ENCODE measurements around the gene ULBP2.
"Not testable (repeated sequence)": the region's sequence is repeated elsewhere in the genome, so short reads cannot be mapped to it uniquely, and the experiment has no call there.

The ULBP2 gene

GRCh38 chr6:149951626-149952025 lies 9.8 kb downstream of the ULBP2 start:
- DNase-seq (ENCODE audit: low spot score): no peak

- DNase-seq (ENCODE audit: low spot score): not testable (repeated sequence)
Observed at GRCh38 chr6:149953390-149953789, 11.6 kb downstream of the ULBP2 start.

- not testable (repeated sequence) for DNase-seq (ENCODE audit: low spot score)
Observed at GRCh38 chr6:149953934-149954327, 12.1 kb downstream of the ULBP2 start.

GRCh38 chr6:149954328-149954983 lies 12.6 kb downstream of the ULBP2 start:
- not testable (repeated sequence) for DNase-seq (ENCODE audit: low spot score)

- DNase-seq (ENCODE audit: low spot score): not testable (repeated sequence)
Observed at GRCh38 chr6:149954984-149955653, 13.3 kb downstream of the ULBP2 start.

GRCh38 chr6:149955654-149956317 lies 14.0 kb downstream of the ULBP2 start:
- DNase-seq (ENCODE audit: low spot score): not testable (repeated sequence)

GRCh38 chr6:149958124-149958523 lies 16.3 kb downstream of the ULBP2 start:
- DNase-seq (ENCODE audit: low spot score): not testable (repeated sequence)

GRCh38 chr6:149959806-149960205 lies 18.0 kb downstream of the ULBP2 start:
- DNase-seq (ENCODE audit: low spot score): not testable (repeated sequence)

- DNase-seq (ENCODE audit: low spot score): no peak
Observed at GRCh38 chr6:149960488-149960887, 18.7 kb downstream of the ULBP2 start.

- no peak for DNase-seq (ENCODE audit: low spot score)
Observed at GRCh38 chr6:149961728-149962425, 20.1 kb downstream of the ULBP2 start.

GRCh38 chr6:149962461-149963211 lies 20.8 kb downstream of the ULBP2 start:
- DNase-seq (ENCODE audit: low spot score): no peak

- DNase-seq (ENCODE audit: low spot score): no peak
Observed at GRCh38 chr6:149963212-149963461, 21.3 kb downstream of the ULBP2 start.

GRCh38 chr6:149963462-149964307 lies 21.9 kb downstream of the ULBP2 start, which contains the start of gene ULBP1:
Gene ULBP1 (plus strand): TSS chr6:149963943. CDS start chr6:149964050, 107 bp downstream.
- no peak for DNase-seq (ENCODE audit: low spot score)

- no peak for DNase-seq (ENCODE audit: low spot score)
Observed at GRCh38 chr6:149964308-149965193, 22.7 kb downstream of the ULBP2 start.

GRCh38 chr6:149965194-149966020 lies 23.6 kb downstream of the ULBP2 start:
- no peak for DNase-seq (ENCODE audit: low spot score)

- not testable (repeated sequence) for DNase-seq (ENCODE audit: low spot score)
Observed at GRCh38 chr6:149966319-149966718, 24.5 kb downstream of the ULBP2 start.

GRCh38 chr6:149967591-149967990 lies 25.8 kb downstream of the ULBP2 start:
- no peak for DNase-seq (ENCODE audit: low spot score)

- not testable (repeated sequence) for DNase-seq (ENCODE audit: low spot score)
Observed at GRCh38 chr6:149967999-149968398, 26.2 kb downstream of the ULBP2 start.

GRCh38 chr6:149968909-149969308 lies 27.1 kb downstream of the ULBP2 start:
- DNase-seq (ENCODE audit: low spot score): not testable (repeated sequence)
